GM12864 (cell line): ENCODE data around the gene SLF1.
A peak's percentile ranks its signal among the peaks of the same experiment; 100 is the strongest.

Experiments used
- DNase-seq: peaks from one replicate; pipeline ENCODE4 v3.0.0-alpha.2; 2011; ENCODE audit warnings: low read depth
- H3K4me3 ChIP-seq: 2 replicates; pipeline ENCODE4 v1.5.1; 2011; ENCODE audit warnings: mild to moderate bottlenecking, low read depth, low read length, control low read depth
- TF ChIP-seq, protein P1 (sequence below): IDR thresholded peaks from 2 replicates; pipeline ENCODE4 v1.5.1; 2011; ENCODE audit warnings: low read depth, mild to moderate bottlenecking, moderate library complexity, low read length, control low read depth, inconsistent platforms; ENCODE audit errors: missing control alignments

The SLF1 gene

DNA sequence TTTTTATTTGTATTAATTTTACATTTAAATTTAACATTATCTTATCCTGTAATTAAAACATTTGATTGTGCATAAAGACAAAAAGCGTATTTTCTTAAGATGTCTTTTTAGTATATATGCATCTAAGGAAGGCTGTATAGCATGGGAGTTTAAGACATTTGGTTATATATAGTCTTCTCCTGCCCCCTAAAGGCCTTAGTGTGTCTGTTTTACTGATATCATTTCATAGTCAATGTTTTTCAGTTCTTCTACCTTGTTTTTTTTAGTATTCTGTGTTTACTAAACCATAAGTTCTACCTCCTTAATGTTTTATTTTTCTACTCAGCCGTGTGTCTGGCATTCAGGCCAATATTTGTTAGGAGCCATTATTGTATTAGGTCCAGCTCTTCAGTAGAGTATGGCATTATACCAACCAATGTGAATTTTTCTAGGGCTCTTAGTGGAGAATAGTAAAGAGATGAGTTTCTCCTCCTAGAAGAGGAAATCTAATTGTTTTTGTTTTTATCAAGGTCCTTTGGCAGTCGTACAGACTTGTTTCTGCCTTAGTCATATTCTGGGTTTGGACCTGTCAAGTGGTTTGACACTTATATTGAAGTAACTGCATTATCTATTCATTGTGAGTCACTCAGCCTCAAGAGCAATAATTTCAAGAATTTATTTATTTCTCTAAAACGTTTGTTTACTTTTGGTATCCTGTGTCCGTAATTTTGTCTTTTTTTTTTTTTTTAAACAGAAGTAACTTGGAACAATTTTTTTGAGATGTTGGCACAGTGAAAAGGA lies 74.8 kb downstream of the SLF1 start:
- H3K4me3 ChIP-seq: no peak overlapping the region
- no peak for DNase-seq
- TF ChIP-seq, protein P1, sequence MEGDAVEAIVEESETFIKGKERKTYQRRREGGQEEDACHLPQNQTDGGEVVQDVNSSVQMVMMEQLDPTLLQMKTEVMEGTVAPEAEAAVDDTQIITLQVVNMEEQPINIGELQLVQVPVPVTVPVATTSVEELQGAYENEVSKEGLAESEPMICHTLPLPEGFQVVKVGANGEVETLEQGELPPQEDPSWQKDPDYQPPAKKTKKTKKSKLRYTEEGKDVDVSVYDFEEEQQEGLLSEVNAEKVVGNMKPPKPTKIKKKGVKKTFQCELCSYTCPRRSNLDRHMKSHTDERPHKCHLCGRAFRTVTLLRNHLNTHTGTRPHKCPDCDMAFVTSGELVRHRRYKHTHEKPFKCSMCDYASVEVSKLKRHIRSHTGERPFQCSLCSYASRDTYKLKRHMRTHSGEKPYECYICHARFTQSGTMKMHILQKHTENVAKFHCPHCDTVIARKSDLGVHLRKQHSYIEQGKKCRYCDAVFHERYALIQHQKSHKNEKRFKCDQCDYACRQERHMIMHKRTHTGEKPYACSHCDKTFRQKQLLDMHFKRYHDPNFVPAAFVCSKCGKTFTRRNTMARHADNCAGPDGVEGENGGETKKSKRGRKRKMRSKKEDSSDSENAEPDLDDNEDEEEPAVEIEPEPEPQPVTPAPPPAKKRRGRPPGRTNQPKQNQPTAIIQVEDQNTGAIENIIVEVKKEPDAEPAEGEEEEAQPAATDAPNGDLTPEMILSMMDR: peak; percentile 17

DNA sequence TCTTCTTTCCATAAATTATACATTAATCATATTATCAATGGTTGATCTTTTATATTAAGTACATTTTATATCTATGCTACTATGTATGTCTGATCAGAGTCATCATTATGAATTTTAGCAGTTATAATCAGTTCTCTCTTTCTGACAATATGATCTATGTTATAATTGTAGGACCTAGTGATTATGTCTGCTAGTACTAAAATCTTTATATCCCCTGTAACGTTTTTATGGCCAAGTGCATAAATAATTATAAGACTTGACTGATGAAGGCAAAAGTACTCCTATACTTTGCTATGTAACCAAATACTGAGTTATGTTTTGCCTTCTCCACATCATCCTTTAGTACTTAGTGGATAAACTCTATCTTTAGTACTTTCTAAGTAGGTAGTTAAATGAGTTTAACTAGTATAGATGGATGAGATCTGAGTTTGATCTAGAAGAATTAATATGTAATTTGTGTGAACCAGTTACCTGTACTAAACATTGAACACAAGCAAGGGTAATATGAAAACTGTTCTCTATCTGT lies 75.4 kb downstream of the SLF1 start:
- TF ChIP-seq, protein P1: no peak
- H3K4me3 ChIP-seq: no peak overlapping the region
- DNase-seq: no peak

DNA sequence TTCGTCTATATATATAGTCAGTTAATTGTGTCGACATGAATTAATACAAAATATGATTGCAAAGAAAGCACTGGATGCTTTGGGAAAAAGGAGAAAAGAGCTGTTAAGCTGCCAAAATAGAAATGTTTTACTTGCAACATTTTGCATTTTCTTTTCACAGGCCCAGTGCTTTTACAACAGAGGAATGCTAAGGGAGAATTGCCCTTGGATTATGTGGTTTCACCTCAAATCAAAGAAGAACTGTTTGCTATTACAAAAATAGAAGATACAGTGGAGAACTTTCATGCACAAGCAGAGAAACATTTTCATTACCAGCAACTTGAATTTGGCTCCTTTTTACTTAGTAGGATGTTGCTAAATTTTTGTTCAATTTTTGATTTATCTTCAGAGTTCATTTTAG lies 76.2 kb downstream of the SLF1 start:
- DNase-seq: no peak
- no peak overlapping the region for H3K4me3 ChIP-seq
- TF ChIP-seq, protein P1: no peak

DNA sequence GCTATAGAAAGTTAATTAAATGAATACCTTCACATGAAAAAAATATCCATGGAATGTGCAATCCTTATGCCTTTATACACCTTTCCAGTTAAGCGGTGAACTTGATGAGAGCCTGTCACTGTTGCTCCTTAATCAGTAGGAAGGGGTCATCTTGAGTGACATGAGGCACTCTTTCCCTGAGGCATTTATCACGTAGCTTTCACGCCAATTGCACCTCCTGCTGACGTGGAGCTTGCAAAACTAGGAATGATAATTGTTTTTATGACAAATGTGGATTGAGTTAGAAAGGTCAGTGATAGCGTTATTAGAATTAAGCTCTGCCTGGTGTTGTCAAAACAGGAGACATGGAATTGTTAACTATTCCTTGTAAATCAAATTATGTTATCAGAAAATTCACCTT lies 79.7 kb downstream of the SLF1 start:
- H3K4me3 ChIP-seq: no peak overlapping the region
- DNase-seq: no peak
- TF ChIP-seq, protein P1: no peak

DNA sequence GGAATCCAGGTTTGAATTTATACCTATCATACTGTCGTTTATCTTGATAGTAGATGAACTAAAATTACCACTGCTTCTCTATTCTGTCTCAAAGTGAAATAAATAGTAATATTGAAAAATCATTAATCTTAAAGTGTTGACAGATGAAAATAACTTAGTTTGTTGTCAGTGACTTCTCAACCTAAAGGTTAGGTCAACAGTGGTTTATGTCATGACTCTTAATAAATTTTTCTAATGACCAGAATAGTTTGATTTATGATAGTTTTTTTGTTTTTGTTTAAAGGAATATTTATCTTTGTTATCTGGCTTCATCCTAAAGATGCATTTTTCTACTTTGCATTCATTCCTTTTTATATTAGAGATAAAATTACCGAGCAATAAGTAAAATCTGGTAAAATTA lies 81.1 kb downstream of the SLF1 start:
- H3K4me3 ChIP-seq: no peak overlapping the region
- DNase-seq: no peak
- TF ChIP-seq, protein P1: no peak

DNA sequence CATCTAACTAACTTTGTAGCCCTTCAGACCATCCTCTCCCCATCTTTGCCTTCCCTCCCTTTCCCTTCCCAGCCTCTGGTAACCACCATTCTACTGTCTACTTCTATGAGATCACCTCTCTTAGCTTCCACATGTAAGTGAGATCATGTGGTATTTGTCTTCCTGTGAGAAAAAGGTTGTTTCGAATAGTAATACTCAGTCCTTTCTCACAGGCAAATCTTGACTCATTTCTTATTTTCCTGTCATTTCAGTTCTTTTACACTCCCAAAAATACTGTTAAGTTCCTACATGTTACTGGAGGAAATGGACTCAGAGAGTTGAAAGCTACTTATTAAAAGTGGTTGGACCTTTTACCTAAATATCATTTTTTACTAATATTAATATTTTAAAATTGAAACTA lies 82.1 kb downstream of the SLF1 start:
- TF ChIP-seq, protein P1: no peak
- H3K4me3 ChIP-seq: no peak overlapping the region
- peak; percentile 25 for DNase-seq

DNA sequence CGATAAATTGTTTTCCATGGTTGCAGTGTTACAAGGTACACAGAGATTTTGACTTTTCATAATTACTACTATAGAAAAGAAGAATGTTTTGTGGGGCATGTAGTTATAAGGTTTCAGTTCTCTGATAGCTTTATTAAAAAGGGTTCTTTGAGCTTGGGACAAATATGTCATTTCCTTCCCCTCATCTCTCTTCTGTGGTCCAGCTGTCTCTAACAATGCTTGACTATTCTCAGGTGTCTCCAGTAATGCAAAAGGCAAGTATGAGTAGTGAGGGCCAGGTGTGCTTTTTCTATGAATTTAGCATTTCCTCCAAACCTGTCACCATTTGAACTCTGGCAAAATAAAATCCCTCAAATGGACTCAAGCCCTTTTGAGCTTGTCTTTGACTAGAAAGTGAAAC lies 84.3 kb downstream of the SLF1 start:
- no peak overlapping the region for H3K4me3 ChIP-seq
- TF ChIP-seq, protein P1: no peak
- DNase-seq: peak; percentile 18
